Psoas muscle (tissue), 8 donors: ENCODE results near the gene TMEM250. TPM values are rescaled to one million over a fixed set of nuclear protein-coding genes. Genes with fewer than 3 reads are reported as not detected.

Experiments used
- ATAC-seq, 4 donors: fragments of 200-7000 bp; cut with Tn5 transposase; one replicate each; pipeline ENCODE4 v1.9.1; 2020; ENCODE audit warnings: moderate library complexity in 3 of 4, mild to moderate bottlenecking in 2 of 4
- DNase-seq, 2 donors: peaks; one replicate each; pipeline ENCODE4 v3.0.0-alpha.2; 2020
- H3K27ac ChIP-seq: fragments of 200-600 bp; one replicate; pipeline ENCODE4 v1.8.0; 2022
- H3K27me3 ChIP-seq, 3 donors: fragments of 200-600 bp in 1 of 3; one replicate each; pipeline versions ENCODE4 v1.6.1 to v1.8.0; 2013 to 2022; ENCODE audit warnings: low read length in 2 of 3, mild to moderate bottlenecking in 2 of 3, moderate library complexity in 1 of 3; ENCODE audit not compliant: insufficient read depth in 3 of 3
- H3K36me3 ChIP-seq, 2 donors: fragments of 200-600 bp in 1 of 2; one replicate each; pipeline versions ENCODE4 v1.6.1 to v1.8.0; 2013 to 2022; ENCODE audit warnings: low read depth in 1 of 2, mild to moderate bottlenecking in 1 of 2, moderate library complexity in 1 of 2; ENCODE audit not compliant: insufficient read depth in 1 of 2
- H3K4me1 ChIP-seq: fragments of 200-600 bp; one replicate; pipeline ENCODE4 v1.8.0; 2022
- H3K4me3 ChIP-seq: fragments of 200-600 bp; one replicate; pipeline ENCODE4 v1.8.0; 2022; ENCODE audit warnings: mild to moderate bottlenecking
- H3K9me3 ChIP-seq: fragments of 200-600 bp; one replicate; pipeline ENCODE4 v1.8.0; 2022
- WGBS, 3 donors: extraction: QIAGEN DNeasy Blood & Tissue Kit; methylation state at CpG; one replicate each; pipeline versions ENCODE4 v1.1.6 to v1.1.7; 2013; 5-methylcytosine and 5-hydroxymethylcytosine counted together
- intact Hi-C, 2 donors: fragments of 100-400 bp; cut with DNase I; formaldehyde crosslinking; loops; one replicate each; pipeline versions ENCODE4 v1.11.0 to v1.14.2; 2022
- polyA plus RNA-seq, 3 donors: library from polyadenylated mRNA; stranded (reverse); fragments of 200-250 nt; gene quantifications; one replicate each; pipeline ENCODE4 v1.2.3, GENCODE V29; 2013
- total RNA-seq, 4 donors: library from RNA; stranded (reverse); fragmentation: NEBNext Ultra II Directional in 2 of 4; extraction: Animal tissue kit (Norgen Biotek cat#: 25700) in 2 of 4; gene quantifications; one replicate each; pipeline versions ENCODE4 v1.2.1 to v1.2.4, GENCODE V29; 2021 to 2023
- TF ChIP-seq, protein P1 (sequence below): fragments of 200-600 bp; IDR thresholded peaks from one replicate; pipeline ENCODE4 v1.8.0; 2022; ENCODE audit warnings: antibody characterized with exemption
- donor health status: healthy with polysubstance abuse.
- donor health status: DM: no; HTN: no; CAD: no; lungs with moderate emphysema.
- donor health status: Bipolar disorder and iron deficiency.
- donor health status: healthy.
- donor health status: DM: yes; HTN: yes; CAD: no.
- donor health status: DM: no; HTN: no; CAD: no.
- donor health status: DM: no; HTN: no; CAD: no.
- donor health status: DM: yes; HTN: yes; CAD: no.

TMEM250 gene
- total and polyA plus RNA-seq, 7 donors: 17.3 to 49.5 (median 27.8) TPM

DNA sequence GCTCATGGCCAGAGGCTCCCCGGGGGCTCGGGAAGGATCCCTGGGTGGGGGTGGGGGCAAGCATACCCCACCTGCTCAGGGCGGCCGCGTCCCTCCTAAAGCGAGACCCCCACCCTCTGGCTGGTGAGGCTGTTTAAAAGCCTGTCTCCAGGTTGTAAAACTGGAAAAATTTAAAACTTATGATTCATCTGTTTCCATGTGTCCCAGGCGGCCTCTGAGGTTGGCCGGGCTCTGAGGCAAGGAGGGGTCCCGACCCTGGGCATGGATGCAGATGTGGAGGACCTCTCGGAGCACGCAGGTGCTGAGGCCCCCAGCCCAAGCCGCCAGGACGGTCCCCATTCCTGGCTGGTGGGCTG lies 24.2 kb upstream of the TMEM250 start:
- Histone ChIP-seq H3K4me1 (no peaks in the 10 kb centered on the region), H3K4me3 (no peak overlapping the region), H3K9me3 (no peaks in the 10 kb centered on the region), H3K27ac (no peak overlapping the region), H3K27me3 (peaks cover 0 to 55% (median 13%) of the 10 kb centered on the region in 3 donors), H3K36me3 (no peaks in the 10 kb centered on the region)
- TF ChIP-seq, protein P1, sequence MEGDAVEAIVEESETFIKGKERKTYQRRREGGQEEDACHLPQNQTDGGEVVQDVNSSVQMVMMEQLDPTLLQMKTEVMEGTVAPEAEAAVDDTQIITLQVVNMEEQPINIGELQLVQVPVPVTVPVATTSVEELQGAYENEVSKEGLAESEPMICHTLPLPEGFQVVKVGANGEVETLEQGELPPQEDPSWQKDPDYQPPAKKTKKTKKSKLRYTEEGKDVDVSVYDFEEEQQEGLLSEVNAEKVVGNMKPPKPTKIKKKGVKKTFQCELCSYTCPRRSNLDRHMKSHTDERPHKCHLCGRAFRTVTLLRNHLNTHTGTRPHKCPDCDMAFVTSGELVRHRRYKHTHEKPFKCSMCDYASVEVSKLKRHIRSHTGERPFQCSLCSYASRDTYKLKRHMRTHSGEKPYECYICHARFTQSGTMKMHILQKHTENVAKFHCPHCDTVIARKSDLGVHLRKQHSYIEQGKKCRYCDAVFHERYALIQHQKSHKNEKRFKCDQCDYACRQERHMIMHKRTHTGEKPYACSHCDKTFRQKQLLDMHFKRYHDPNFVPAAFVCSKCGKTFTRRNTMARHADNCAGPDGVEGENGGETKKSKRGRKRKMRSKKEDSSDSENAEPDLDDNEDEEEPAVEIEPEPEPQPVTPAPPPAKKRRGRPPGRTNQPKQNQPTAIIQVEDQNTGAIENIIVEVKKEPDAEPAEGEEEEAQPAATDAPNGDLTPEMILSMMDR: no peak
- DNase-seq: no peak
- intact Hi-C loops: loop anchor here in 1 of 2 donors (10.0 kb wide), 1 partner anchor 142 kb away; no protein-coding TSS in a partner anchor
- 42 to 54% (median 47%) methylated on average over 13 of the region's 13 CpGs for WGBS, 3 donors
- no peak for ATAC-seq

DNA sequence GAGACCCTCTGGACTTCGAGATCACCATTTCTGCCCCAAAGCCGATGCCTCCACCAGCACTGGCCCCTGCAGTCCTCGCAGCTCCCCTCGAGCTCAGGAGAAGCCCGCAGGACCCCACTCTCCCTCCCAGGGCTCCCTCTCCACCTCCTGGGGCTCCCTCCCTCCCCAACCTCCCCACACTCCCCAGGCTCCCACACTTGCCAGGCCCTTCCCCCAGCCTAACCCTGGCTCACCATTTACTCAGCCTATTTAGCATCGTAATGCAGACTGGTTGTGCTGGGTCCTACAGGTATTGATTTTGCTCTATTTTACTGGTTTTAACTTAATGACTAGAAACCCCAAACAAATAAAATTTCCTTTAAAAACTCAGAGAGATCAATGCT lies 23.7 kb upstream of the TMEM250 start:
- Histone ChIP-seq H3K27ac (no peak overlapping the region), H3K27me3 (peaks cover 0 to 55% (median 16%) of the 10 kb centered on the region in 3 donors), H3K4me1 (no peaks in the 10 kb centered on the region), H3K36me3 (no peaks in the 10 kb centered on the region), H3K9me3 (no peaks in the 10 kb centered on the region), H3K4me3 (no peak overlapping the region)
- TF ChIP-seq, protein P1: no peak
- DNase-seq (no peak), ATAC-seq (no peak)
- WGBS, 3 donors: 61 to 74% (median 72%) methylated on average over 6 of the region's 6 CpGs
- intact Hi-C loops: loop anchor here in 1 of 2 donors (10.0 kb wide), 1 partner anchor 142 kb away; no protein-coding TSS in a partner anchor

DNA sequence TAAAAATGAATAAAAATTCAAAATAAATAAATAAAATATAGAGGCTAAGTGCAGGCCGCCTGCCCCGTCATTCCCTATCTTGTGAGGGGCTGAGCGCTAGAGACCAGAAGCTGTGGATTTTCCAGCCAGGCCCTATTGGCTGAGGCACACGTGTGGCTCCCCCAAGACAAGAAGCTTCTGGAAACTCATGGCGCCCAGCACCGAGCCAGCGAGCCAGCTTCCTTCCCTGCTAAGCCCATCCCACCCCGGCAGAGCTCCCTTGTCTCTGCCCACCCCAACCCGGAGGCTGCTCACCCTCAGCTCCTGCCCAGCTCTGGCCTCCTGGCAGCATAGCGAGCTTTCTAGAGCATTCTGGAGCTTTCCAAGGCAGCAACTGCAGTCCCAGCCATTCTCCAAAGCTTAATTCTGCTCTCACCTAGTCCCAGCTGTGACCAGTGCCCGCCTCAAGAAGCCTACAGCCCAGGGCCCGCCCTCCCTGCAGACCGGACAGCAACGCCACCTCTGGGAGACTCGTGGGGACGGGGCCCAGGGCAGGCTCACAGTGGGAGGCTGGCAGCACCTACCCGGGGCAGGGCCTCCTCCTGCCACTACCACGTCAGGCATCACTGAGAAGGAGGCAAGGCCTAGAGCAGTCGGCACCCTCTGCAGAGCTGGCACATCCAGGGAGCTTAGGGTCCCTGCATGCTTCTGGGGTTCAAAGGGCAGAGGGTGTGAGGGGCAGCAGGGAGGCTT lies 23.2 kb upstream of the TMEM250 start:
- no peaks in the 10 kb centered on the region for H3K36me3 ChIP-seq
- peaks cover 0 to 55% (median 12%) of the 10 kb centered on the region in 3 donors for H3K27me3 ChIP-seq
- whole genome bisulfite sequencing, 3 donors: 73 to 76% (median 73%) methylated on average over 17 to 19 of the region's 19 CpGs
- intact Hi-C loops: loop anchor here in 1 of 2 donors (10.0 kb wide), 1 partner anchor 143 kb away; no protein-coding TSS in a partner anchor
- ATAC-seq (no peak), DNase-seq (no peak)
- H3K4me3 ChIP-seq: no peak overlapping the region
- H3K9me3 ChIP-seq: no peaks in the 10 kb centered on the region
- H3K4me1 ChIP-seq: no peaks in the 10 kb centered on the region
- TF ChIP-seq, protein P1: no peak
- no peak overlapping the region for H3K27ac ChIP-seq

DNA sequence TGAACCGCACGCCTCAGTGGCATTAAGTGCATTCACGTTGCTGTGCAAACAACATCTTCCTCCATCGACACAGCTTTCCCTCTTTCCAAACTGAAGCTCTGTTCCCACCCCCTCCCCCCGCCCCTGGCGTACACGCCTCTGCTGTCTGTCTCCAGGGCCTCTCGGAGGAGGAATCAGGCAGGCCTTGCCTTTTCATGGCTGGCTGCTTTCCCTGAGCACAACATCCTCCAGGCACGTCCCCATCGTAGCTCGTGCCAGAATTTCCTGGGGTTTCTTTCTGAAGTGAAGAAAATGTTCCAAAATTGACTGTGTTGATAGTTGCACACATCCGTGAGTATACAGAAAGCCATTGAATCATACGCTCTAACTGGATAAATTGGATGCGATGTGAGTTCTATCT lies 22.3 kb upstream of the TMEM250 start:
- ATAC-seq (no peak), DNase-seq (no peak)
- Histone ChIP-seq H3K27me3 (peaks cover 0 to 53% (median 17%) of the 10 kb centered on the region in 3 donors), H3K27ac (no peak overlapping the region), H3K36me3 (no peaks in the 10 kb centered on the region), H3K4me1 (no peaks in the 10 kb centered on the region), H3K4me3 (no peak overlapping the region), H3K9me3 (no peaks in the 10 kb centered on the region)
- 63 to 66% (median 65%) methylated on average over 14 of the region's 14 CpGs for WGBS, 3 donors
- intact Hi-C loops: loop anchor here in 1 of 2 donors (10.0 kb wide), 1 partner anchor 144 kb away; no protein-coding TSS in a partner anchor
- TF ChIP-seq, protein P1: no peak
